DOHH2 (cell line): Measurements from ENCODE around the gene TTC7B.

ENCODE experiments used
- CTCF ChIP-seq: fragments of 200-600 bp; sonication (generic); IDR thresholded peaks from one replicate; pipeline ENCODE4 v1.5.1; 2014; ENCODE audit warnings: antibody characterized with exemption, mild to moderate bottlenecking, low read depth, low read length; ENCODE audit not compliant: poor library complexity, severe bottlenecking
- EZH2phosphoT487 ChIP-seq: fragments of 200-600 bp; sonication (generic); IDR thresholded peaks from 2 replicates; pipeline ENCODE4 v1.6.1; 2017; ENCODE audit warnings: borderline replicate concordance, mild to moderate bottlenecking, antibody characterized with exemption, low read length, moderate library complexity, mixed read lengths

GRCh38 chr14:90571149-90571947, 244.9 kb downstream of the TTC7B start:
- TF ChIP-seq CTCF = no peak
- TF ChIP-seq EZH2phosphoT487 = no peak
